ENCODE results near the gene SCUBE2. TPM values are rescaled to one million over a fixed set of nuclear protein-coding genes. Genes with fewer than 3 reads are reported as not detected.

Gene SCUBE2
- total and polyA plus RNA-seq, 2 of the 4 experiments (the other 2 are of a cell fraction) = 0.43 to 0.72 TPM

- H4K5ac ChIP-seq (ENCODE audit: low read depth, low read length) = peak within 1 kb of the TSS; percentile 61; the same call in 1 of the 2 replicates
- BruUV-seq (replicated peaks) = no TSS peak
- peak within 1 kb of the TSS; percentile 77 for H2AK9ac ChIP-seq (replicated peaks; ENCODE audit: low read depth, low read length, poor library complexity)
- no peaks in the 10 kb centered on the region for H4K20me1 ChIP-seq (ENCODE audit: insufficient read depth, low read length)
- peak within 1 kb of the TSS; percentile 51 for H3K18ac ChIP-seq (ENCODE audit: low read depth, low read length)
- H2BK15ac ChIP-seq (ENCODE audit: low read depth, low read length) = no peak within 1 kb of the TSS
- H3K4me2 ChIP-seq (ENCODE audit: low read depth, low read length) = peak within 1 kb of the TSS; percentile 85
- H3K27ac ChIP-seq (ENCODE audit: insufficient read depth, low read length) = peak within 1 kb of the TSS; percentile 1; the same call in 1 of the 2 replicates
- POLR2A ChIA-PET (ENCODE audit: unreplicated experiment) = interaction anchor here (0.6 kb wide), 1 partner anchor 14 kb away, joined by 4 read pairs; no protein-coding TSS in a partner anchor
- H2AFZ ChIP-seq (replicated peaks; ENCODE audit: low read length, poor library complexity) = peak within 1 kb of the TSS; percentile 73
- CTCF ChIA-PET = no interaction called here
- in situ Hi-C loops (cut with MboI; ENCODE audit: low sequenced_read_pairs) = loop anchor here (25.0 kb wide), 1 partner anchor 509 kb away; no protein-coding TSS in a partner anchor
- intact Hi-C loops (cut with micrococcal nuclease) = no loop called here
- DNase-seq (peak; percentile 52), ATAC-seq (ENCODE audit: low read depth) (peak; percentile 87)
- dilution Hi-C loops (cut with HindIII; ENCODE audit: low sequenced_read_pairs, unreplicated experiment) = no loop called here
- H3K4me3 ChIP-seq (ENCODE audit: insufficient read depth, low read depth, low read length) = peak within 1 kb of the TSS; percentile 65
- no peaks in the 10 kb centered on the region for H3K9me3 ChIP-seq (ENCODE audit: control insufficient read depth, insufficient read depth, low read length)
- peak within 1 kb of the TSS; percentile 48 for H3K23ac ChIP-seq (ENCODE audit: low read depth, low read length)
- H3K36me3 ChIP-seq (ENCODE audit: control insufficient read depth, insufficient read depth, low read length) = no peaks in the 10 kb centered on the region
- H3K27me3 ChIP-seq (ENCODE audit: control insufficient read depth, insufficient read depth, low read length) = peaks cover 39% of the 10 kb centered on the region
- WGBS, 2 experiments (ENCODE audit: extremely low coverage in 2 of 2, insufficient read length in 1 of 2) = 0% methylated on average over 17 of the region's 83 CpGs; no CpG with 5 or more reads in 1 of the 2 experiments
- H2BK120ac ChIP-seq (ENCODE audit: low read depth, low read length) = peak within 1 kb of the TSS; percentile 52; the same call in 1 of the 2 replicates
- H3K14ac ChIP-seq (replicated peaks; ENCODE audit: low read depth, low read length) = peak within 1 kb of the TSS; percentile 78
- peaks cover 5 to 19% of the 10 kb centered on the region in 2 experiments; a peak in 3 of 4 replicates for H3K79me1 ChIP-seq (ENCODE audit: low read depth in 1 of 2, low read length in 2 of 2)
- H4K8ac ChIP-seq (ENCODE audit: low read depth in 2 of 2, low read length in 2 of 2) = peak within 1 kb of the TSS; percentile 18 to 37; a peak in 2 of 4 replicates
- peak within 1 kb of the TSS; percentile 51 for H3K4ac ChIP-seq (ENCODE audit: low read depth, low read length)
- peak within 1 kb of the TSS; percentile 67 for H3K9ac ChIP-seq (ENCODE audit: low read depth, low read length)
- H3K9me1 ChIP-seq (ENCODE audit: insufficient read depth, low read length) = no peaks in the 10 kb centered on the region; the same call in 1 of the 2 replicates
- H2BK20ac ChIP-seq (ENCODE audit: low read depth, low read length) = peak within 1 kb of the TSS; percentile 10; the same call in 1 of the 2 replicates
- H3K56ac ChIP-seq (ENCODE audit: extremely low read depth, insufficient read depth, low read length) = peak within 1 kb of the TSS; percentile 45; the same call in 1 of the 2 replicates
- peaks cover 7% of the 10 kb centered on the region; the same call in 1 of the 2 replicates for H3K4me1 ChIP-seq (ENCODE audit: control insufficient read depth, insufficient read depth, low read length)
- H2BK5ac ChIP-seq (ENCODE audit: low read depth, low read length, poor library complexity, severe bottlenecking) = peak within 1 kb of the TSS; percentile 2
- 0 out of 2 replicates have a peak within 1 kb of the TSS, but pooled peaks have one; percentile 24 for H4K91ac ChIP-seq (ENCODE audit: insufficient read depth, low read depth, low read length)
- peak within 1 kb of the TSS; percentile 21; the same call in 1 of the 2 replicates for H2AK5ac ChIP-seq (ENCODE audit: low read depth, low read length)
- TF ChIP-seq RAD21 (IDR thresholded peaks at IDR 0.05; ENCODE audit: low read length) (no peak), RCOR1 (IDR thresholded peaks at IDR 0.05; ENCODE audit: insufficient replicate concordance, low read length) (no peak), MAZ (IDR thresholded peaks at IDR 0.05; ENCODE audit: borderline replicate concordance, low read depth, low read length) (peak; percentile 11), USF2 (IDR thresholded peaks at IDR 0.05; ENCODE audit: low read depth, low read length) (no peak), MXI1 (IDR thresholded peaks at IDR 0.05; ENCODE audit: borderline replicate concordance, low read depth, low read length) (no peak), POLR2A (IDR thresholded peaks at IDR 0.05; ENCODE audit: low read depth, low read length) (peak; percentile 95), NFE2L2 (IDR thresholded peaks at IDR 0.05; ENCODE audit: low read depth, low read length) (no peak; the same call in 1 of the 2 replicates), CEBPB (IDR thresholded peaks at IDR 0.05; ENCODE audit: low read depth, low read length) (no peak), FOS (IDR thresholded peaks at IDR 0.05; ENCODE audit: low read depth, low read length) (0 out of 2 replicates have a peak, but pooled peaks have one; percentile 2), CHD1 (IDR thresholded peaks at IDR 0.05; ENCODE audit: low read depth, low read length) (no peak), CTCF (conservative IDR thresholded peaks at IDR 0.05; ENCODE audit: low read depth, low read length) (no peak), MAFK (IDR thresholded peaks at IDR 0.05; ENCODE audit: low read depth, low read length) (no peak), RFX5 (IDR thresholded peaks at IDR 0.05; ENCODE audit: low read depth, low read length) (no peak), BHLHE40 (IDR thresholded peaks at IDR 0.05; ENCODE audit: low read depth, low read length) (0 out of 2 replicates have a peak, but pooled peaks have one; percentile 7), SMC3 (IDR thresholded peaks at IDR 0.05; ENCODE audit: low read depth, low read length) (no peak)
Measured at GRCh38 chr11:9003573-9004182, 87.7 kb downstream of the SCUBE2 start, which contains the start of gene NRIP3. NRIP3 (minus strand) TSS chr11:9004001; CDS start chr11:9003935, 66 bp downstream.

Measured in IMR-90 (cell line).